ENCODE results near the gene RNF225. TPM values are rescaled to one million over a fixed set of nuclear protein-coding genes. Genes with fewer than 3 reads are reported as not detected.

Gene RNF225
- total and polyA plus RNA-seq, 8 donors, result not detected

GRCh38 chr19:58416604-58417003, 21.1 kb downstream of the RNF225 start:
- WGBS, 2 donors, result 96 to 98% methylated on average over 5 of the region's 5 CpGs
- intact Hi-C loops (cut with DNase I), result no loop called here
- peaks cover 0 to 23% (median 8%) of the 10 kb centered on the region in 3 donors for H3K36me3 ChIP-seq
- H3K4me3 ChIP-seq, result no peak overlapping the region
- no peaks in the 10 kb centered on the region for H3K4me1 ChIP-seq
- H3K27me3 ChIP-seq, result no peaks in the 10 kb centered on the region
- no peaks in the 10 kb centered on the region for H3K9me3 ChIP-seq
- no peak overlapping the region for H3K27ac ChIP-seq
- ATAC-seq (no peak), DNase-seq (no peak), FAIRE-seq (no peak)
- TF ChIP-seq, protein P1, sequence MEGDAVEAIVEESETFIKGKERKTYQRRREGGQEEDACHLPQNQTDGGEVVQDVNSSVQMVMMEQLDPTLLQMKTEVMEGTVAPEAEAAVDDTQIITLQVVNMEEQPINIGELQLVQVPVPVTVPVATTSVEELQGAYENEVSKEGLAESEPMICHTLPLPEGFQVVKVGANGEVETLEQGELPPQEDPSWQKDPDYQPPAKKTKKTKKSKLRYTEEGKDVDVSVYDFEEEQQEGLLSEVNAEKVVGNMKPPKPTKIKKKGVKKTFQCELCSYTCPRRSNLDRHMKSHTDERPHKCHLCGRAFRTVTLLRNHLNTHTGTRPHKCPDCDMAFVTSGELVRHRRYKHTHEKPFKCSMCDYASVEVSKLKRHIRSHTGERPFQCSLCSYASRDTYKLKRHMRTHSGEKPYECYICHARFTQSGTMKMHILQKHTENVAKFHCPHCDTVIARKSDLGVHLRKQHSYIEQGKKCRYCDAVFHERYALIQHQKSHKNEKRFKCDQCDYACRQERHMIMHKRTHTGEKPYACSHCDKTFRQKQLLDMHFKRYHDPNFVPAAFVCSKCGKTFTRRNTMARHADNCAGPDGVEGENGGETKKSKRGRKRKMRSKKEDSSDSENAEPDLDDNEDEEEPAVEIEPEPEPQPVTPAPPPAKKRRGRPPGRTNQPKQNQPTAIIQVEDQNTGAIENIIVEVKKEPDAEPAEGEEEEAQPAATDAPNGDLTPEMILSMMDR (IDR thresholded peaks at IDR 0.05), result no peak

DNA sequence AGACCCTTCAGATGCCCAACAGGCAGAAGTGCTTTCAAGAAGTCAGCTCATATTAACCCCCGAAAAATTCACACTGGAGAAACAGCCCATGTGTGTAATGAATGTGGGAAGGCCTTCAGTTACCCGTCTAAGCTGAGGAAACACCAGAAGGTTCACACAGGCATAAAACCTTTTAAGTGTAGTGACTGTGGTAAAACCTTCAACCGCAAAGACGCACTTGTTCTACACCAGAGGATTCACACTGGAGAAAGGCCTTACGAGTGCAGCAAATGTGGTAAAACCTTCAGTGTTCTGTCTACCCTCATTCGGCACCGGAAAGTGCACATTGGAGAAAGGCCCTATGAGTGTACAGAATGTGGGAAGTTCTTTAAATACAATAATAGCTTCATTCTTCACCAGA, 21.6 kb downstream of the RNF225 start:
- Histone ChIP-seq H3K4me3 (no peak overlapping the region), H3K36me3 (peaks cover 0 to 23% (median 8%) of the 10 kb centered on the region in 3 donors), H3K27ac (no peak overlapping the region), H3K9me3 (no peaks in the 10 kb centered on the region), H3K4me1 (no peaks in the 10 kb centered on the region), H3K27me3 (no peaks in the 10 kb centered on the region)
- FAIRE-seq, result no peak
- intact Hi-C loops (cut with DNase I), result no loop called here
- 97 to 98% methylated on average over 7 of the region's 7 CpGs for WGBS, 2 donors
- no peak for DNase-seq
- ATAC-seq, result no peak
- TF ChIP-seq, protein P1 (IDR thresholded peaks at IDR 0.05), result no peak

GRCh38 chr19:58428617-58429016, 33.2 kb downstream of the RNF225 start:
- peaks cover 0 to 7% (median under 1%) of the 10 kb centered on the region in 3 donors for H3K36me3 ChIP-seq
- WGBS, 2 donors, result 58 to 91% methylated on average over 1 of the region's 1 CpG
- TF ChIP-seq, protein P1 (IDR thresholded peaks at IDR 0.05), result no peak
- H3K27ac ChIP-seq, result no peak overlapping the region
- FAIRE-seq (no peak), DNase-seq (no peak), ATAC-seq (no peak)
- no peaks in the 10 kb centered on the region for H3K27me3 ChIP-seq
- H3K9me3 ChIP-seq, result peaks cover 0 to 19% (median 10%) of the 10 kb centered on the region in 4 donors
- intact Hi-C loops (cut with DNase I), result no loop called here
- H3K4me3 ChIP-seq, result no peak overlapping the region
- H3K4me1 ChIP-seq, result no peaks in the 10 kb centered on the region

DNA sequence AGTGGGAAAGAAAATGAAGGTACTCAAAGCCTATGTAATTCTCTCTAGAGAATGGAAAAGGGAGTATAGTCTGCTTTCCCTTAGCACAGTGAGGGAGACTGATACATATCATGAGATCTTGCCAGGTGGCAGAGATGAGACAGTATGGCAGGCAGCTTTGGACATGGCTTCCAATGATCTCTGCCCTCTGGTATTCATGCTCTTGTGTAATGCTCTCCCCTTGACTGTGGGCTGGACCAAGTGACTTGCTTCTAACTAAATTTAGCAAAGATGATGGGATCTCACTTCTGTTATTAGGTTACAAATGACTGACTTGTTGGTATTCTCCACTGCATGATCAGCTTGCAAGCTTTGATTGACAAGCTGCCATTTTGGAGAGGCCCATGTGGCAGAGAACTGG, 34.3 kb downstream of the RNF225 start:
- peaks cover 0 to 29% (median 15%) of the 10 kb centered on the region in 4 donors for H3K9me3 ChIP-seq
- ATAC-seq (no peak), FAIRE-seq (no peak), DNase-seq (no peak)
- intact Hi-C loops (cut with DNase I), result no loop called here
- TF ChIP-seq, protein P1 (IDR thresholded peaks at IDR 0.05), result no peak
- H3K4me1 ChIP-seq, result no peaks in the 10 kb centered on the region
- H3K27ac ChIP-seq, result no peak overlapping the region
- H3K4me3 ChIP-seq, result no peak overlapping the region
- no peaks in the 10 kb centered on the region for H3K27me3 ChIP-seq
- peaks cover 2 to 18% (median 12%) of the 10 kb centered on the region in 3 donors for H3K36me3 ChIP-seq

DNA sequence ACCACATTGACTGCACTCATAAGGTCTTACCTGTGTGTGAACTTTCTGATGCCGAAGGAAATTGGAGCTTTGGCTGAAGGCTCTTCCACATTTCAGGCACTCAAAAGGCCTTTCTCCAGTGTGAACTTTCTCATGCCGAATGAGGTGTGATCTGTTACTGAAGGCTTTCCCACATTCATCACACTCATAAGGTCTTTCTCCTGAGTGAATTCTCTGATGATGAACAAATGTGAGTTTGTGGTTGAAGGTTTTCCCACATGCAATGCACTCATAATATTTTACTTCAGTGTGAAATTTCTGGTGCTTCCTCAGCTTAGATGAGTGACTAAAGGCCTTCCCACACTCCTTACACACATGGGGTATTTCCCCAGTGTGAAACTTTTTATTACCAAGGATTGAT, 38.8 kb downstream of the RNF225 start:
- H3K4me3 ChIP-seq, result no peak overlapping the region

More for the DNA sequence above, 38.8 kb downstream of the RNF225 start:
- DNase-seq (no peak), FAIRE-seq (no peak), ATAC-seq (no peak)
- H3K27ac ChIP-seq, result no peak overlapping the region
- peaks cover 3 to 44% (median 26%) of the 10 kb centered on the region in 3 donors for H3K36me3 ChIP-seq
- TF ChIP-seq, protein P1 (IDR thresholded peaks at IDR 0.05), result no peak
- H3K9me3 ChIP-seq, result peaks cover 0 to 30% (median 15%) of the 10 kb centered on the region in 4 donors
- intact Hi-C loops (cut with DNase I), result no loop called here
- H3K4me1 ChIP-seq, result peaks cover 0 to 2% (median 0%) of the 10 kb centered on the region in 3 donors
- H3K27me3 ChIP-seq, result no peaks in the 10 kb centered on the region
- WGBS, 2 donors, result 97 to 100% methylated on average over 2 of the region's 2 CpGs

Measured in pancreas (tissue), 10 donors.